NB4 (cell line): Measurements from ENCODE around the gene MAP3K9.
"Not testable (repeated sequence)": the region's sequence is repeated elsewhere in the genome, so short reads cannot be mapped to it uniquely, and the experiment has no call there.

Source experiments
- DNase-seq: peaks from one replicate; pipeline ENCODE4 v3.0.0; 2010; ENCODE audit warnings: low read depth
- H3K4me3 ChIP-seq: one replicate; pipeline ENCODE4 v1.5.1; 2011; ENCODE audit warnings: mild to moderate bottlenecking, low read depth, low read length, moderate library complexity
- CTCF ChIP-seq: IDR thresholded peaks from one replicate; pipeline ENCODE4 v1.5.1; 2012; ENCODE audit warnings: low read depth, low read length
- MAX ChIP-seq: IDR thresholded peaks from 2 replicates; pipeline ENCODE4 v1.6.1; 2011; ENCODE audit warnings: low read depth, low read length
- MYC ChIP-seq: IDR thresholded peaks from 2 replicates; pipeline ENCODE4 v1.6.1; 2011; ENCODE audit warnings: low read depth, low read length
- POLR2A ChIP-seq: IDR thresholded peaks from 2 replicates; pipeline ENCODE4 v1.6.1; 2011; ENCODE audit warnings: mild to moderate bottlenecking; ENCODE audit not compliant: insufficient read length; ENCODE audit errors: extremely low read depth

The MAP3K9 gene

GRCh38 chr14:70708717-70709570 lies 100.4 kb downstream of the MAP3K9 start:
- H3K4me3 ChIP-seq: no peak overlapping the region
- no peak for TF ChIP-seq MYC
- no peak for TF ChIP-seq CTCF
- TF ChIP-seq MAX: no peak
- TF ChIP-seq POLR2A: no peak
- no peak for DNase-seq

- peak; percentile 92 for DNase-seq
- H3K4me3 ChIP-seq: no peak overlapping the region
- no peak for TF ChIP-seq MAX
- TF ChIP-seq CTCF: no peak
- no peak for TF ChIP-seq MYC
- no peak for TF ChIP-seq POLR2A
Observed at GRCh38 chr14:70707138-70708038, 101.9 kb downstream of the MAP3K9 start.

GRCh38 chr14:70706177-70706576 lies 103.1 kb downstream of the MAP3K9 start:
- H3K4me3 ChIP-seq: no peak overlapping the region
- TF ChIP-seq MYC (no peak), CTCF (no peak), MAX (no peak), POLR2A (no peak)
- DNase-seq: no peak

GRCh38 chr14:70704960-70705359 lies 104.4 kb downstream of the MAP3K9 start:
- no peak for DNase-seq
- TF ChIP-seq MAX (no peak), CTCF (no peak), MYC (no peak), POLR2A (no peak)
- H3K4me3 ChIP-seq: no peak overlapping the region

- DNase-seq: not testable (repeated sequence)
Observed at GRCh38 chr14:70703621-70704168, 105.6 kb downstream of the MAP3K9 start.

GRCh38 chr14:70702161-70702560 lies 107.2 kb downstream of the MAP3K9 start:
- no peak for DNase-seq
- no peak for TF ChIP-seq MYC
- TF ChIP-seq CTCF: no peak
- TF ChIP-seq MAX: no peak
- TF ChIP-seq POLR2A: no peak

More at GRCh38 chr14:70703621-70704168, 105.6 kb downstream of the MAP3K9 start:
- H3K4me3 ChIP-seq: not testable (repeated sequence)

More at GRCh38 chr14:70702161-70702560, 107.2 kb downstream of the MAP3K9 start:
- no peak overlapping the region for H3K4me3 ChIP-seq
